SK-N-SH treated with all-trans-retinoic acid at 6 μM for 48 hours (cell line): ENCODE measurements around the gene HECTD1.

ENCODE experiments used
- ARNTL ChIP-seq: fragments of 450-650 bp; formaldehyde crosslinking; IDR thresholded peaks from 2 replicates; pipeline ENCODE4 v1.5.0; 2020; ENCODE audit warnings: low read depth, mild to moderate bottlenecking, moderate library complexity, borderline replicate concordance
- CSDC2 ChIP-seq: fragments of 250-450 bp; sonication (Bioruptor Pico); IDR thresholded peaks from 2 replicates; pipeline ENCODE4 v1.5.0; 2020; ENCODE audit warnings: mild to moderate bottlenecking, moderate library complexity
- GLIS3 ChIP-seq: fragments of 250-450 bp; sonication (Bioruptor Pico); IDR thresholded peaks from 2 replicates; pipeline ENCODE4 v1.5.0; 2020; ENCODE audit warnings: mild to moderate bottlenecking, moderate library complexity
- ISL1 ChIP-seq: fragments of 250-450 bp; sonication (Bioruptor Pico); IDR thresholded peaks from 2 replicates; pipeline ENCODE4 v2.1.2; 2022; ENCODE audit warnings: mild to moderate bottlenecking, moderate library complexity
- PPARA ChIP-seq: fragments of 250-450 bp; sonication (Bioruptor Pico); IDR thresholded peaks from 2 replicates; pipeline ENCODE4 v1.5.0; 2020; ENCODE audit warnings: mild to moderate bottlenecking, borderline replicate concordance
- RARB ChIP-seq: fragments of 250-450 bp; sonication (Bioruptor Pico); IDR thresholded peaks from 2 replicates; pipeline ENCODE4 v1.8.0; 2021; ENCODE audit warnings: mild to moderate bottlenecking, moderate library complexity
- TF ChIP-seq, protein P1 (sequence below): fragments of 250-450 bp; sonication (Bioruptor Pico); IDR thresholded peaks from 2 replicates; pipeline ENCODE4 v1.5.0; 2020; ENCODE audit warnings: mild to moderate bottlenecking, moderate library complexity
- TF ChIP-seq, protein P2 (sequence below): fragments of 250-450 bp; sonication (Bioruptor Pico); IDR thresholded peaks from 2 replicates; pipeline ENCODE4 v1.8.0; 2020; ENCODE audit warnings: mild to moderate bottlenecking, moderate library complexity, borderline replicate concordance
- TF ChIP-seq, protein P3 (sequence below): fragments of 250-450 bp; sonication (Bioruptor Pico); IDR thresholded peaks from 2 replicates; pipeline ENCODE4 v1.8.0; 2021; ENCODE audit warnings: low read depth, mild to moderate bottlenecking, moderate library complexity, borderline replicate concordance
- TF ChIP-seq, protein P4 (sequence below): fragments of 250-450 bp; sonication (Bioruptor Pico); IDR thresholded peaks from 2 replicates; pipeline ENCODE4 v1.5.1; 2020; ENCODE audit warnings: low read depth, mild to moderate bottlenecking, moderate library complexity

DNA sequence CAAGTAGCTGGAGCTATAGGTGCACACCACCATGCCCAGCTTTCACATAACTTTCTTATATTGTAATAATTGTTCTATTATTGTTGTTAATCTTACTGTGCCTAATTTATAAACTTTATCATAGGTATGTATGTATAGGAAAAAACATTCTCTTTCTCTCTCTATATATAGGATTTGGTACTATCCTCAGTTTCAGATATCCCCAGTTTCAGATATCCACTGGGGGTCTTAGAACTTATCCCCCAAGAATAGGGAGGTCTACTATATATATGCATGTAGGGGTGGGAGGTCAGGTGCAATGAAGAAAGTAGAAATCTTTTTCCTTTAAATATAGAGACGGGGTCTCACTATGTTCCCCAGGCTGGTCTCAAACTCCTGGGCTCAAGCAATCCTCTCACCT is 110.5 kb downstream of the HECTD1 start:
- TF ChIP-seq, protein P1, sequence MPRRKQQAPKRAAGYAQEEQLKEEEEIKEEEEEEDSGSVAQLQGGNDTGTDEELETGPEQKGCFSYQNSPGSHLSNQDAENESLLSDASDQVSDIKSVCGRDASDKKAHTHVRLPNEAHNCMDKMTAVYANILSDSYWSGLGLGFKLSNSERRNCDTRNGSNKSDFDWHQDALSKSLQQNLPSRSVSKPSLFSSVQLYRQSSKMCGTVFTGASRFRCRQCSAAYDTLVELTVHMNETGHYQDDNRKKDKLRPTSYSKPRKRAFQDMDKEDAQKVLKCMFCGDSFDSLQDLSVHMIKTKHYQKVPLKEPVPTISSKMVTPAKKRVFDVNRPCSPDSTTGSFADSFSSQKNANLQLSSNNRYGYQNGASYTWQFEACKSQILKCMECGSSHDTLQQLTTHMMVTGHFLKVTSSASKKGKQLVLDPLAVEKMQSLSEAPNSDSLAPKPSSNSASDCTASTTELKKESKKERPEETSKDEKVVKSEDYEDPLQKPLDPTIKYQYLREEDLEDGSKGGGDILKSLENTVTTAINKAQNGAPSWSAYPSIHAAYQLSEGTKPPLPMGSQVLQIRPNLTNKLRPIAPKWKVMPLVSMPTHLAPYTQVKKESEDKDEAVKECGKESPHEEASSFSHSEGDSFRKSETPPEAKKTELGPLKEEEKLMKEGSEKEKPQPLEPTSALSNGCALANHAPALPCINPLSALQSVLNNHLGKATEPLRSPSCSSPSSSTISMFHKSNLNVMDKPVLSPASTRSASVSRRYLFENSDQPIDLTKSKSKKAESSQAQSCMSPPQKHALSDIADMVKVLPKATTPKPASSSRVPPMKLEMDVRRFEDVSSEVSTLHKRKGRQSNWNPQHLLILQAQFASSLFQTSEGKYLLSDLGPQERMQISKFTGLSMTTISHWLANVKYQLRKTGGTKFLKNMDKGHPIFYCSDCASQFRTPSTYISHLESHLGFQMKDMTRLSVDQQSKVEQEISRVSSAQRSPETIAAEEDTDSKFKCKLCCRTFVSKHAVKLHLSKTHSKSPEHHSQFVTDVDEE (CRISPR knock-in tag): no peak
- no peak for TF ChIP-seq RARB (CRISPR knock-in tag)
- TF ChIP-seq, protein P2, sequence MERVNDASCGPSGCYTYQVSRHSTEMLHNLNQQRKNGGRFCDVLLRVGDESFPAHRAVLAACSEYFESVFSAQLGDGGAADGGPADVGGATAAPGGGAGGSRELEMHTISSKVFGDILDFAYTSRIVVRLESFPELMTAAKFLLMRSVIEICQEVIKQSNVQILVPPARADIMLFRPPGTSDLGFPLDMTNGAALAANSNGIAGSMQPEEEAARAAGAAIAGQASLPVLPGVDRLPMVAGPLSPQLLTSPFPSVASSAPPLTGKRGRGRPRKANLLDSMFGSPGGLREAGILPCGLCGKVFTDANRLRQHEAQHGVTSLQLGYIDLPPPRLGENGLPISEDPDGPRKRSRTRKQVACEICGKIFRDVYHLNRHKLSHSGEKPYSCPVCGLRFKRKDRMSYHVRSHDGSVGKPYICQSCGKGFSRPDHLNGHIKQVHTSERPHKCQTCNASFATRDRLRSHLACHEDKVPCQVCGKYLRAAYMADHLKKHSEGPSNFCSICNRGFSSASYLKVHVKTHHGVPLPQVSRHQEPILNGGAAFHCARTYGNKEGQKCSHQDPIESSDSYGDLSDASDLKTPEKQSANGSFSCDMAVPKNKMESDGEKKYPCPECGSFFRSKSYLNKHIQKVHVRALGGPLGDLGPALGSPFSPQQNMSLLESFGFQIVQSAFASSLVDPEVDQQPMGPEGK (CRISPR knock-in tag): no peak
- TF ChIP-seq, protein P3, sequence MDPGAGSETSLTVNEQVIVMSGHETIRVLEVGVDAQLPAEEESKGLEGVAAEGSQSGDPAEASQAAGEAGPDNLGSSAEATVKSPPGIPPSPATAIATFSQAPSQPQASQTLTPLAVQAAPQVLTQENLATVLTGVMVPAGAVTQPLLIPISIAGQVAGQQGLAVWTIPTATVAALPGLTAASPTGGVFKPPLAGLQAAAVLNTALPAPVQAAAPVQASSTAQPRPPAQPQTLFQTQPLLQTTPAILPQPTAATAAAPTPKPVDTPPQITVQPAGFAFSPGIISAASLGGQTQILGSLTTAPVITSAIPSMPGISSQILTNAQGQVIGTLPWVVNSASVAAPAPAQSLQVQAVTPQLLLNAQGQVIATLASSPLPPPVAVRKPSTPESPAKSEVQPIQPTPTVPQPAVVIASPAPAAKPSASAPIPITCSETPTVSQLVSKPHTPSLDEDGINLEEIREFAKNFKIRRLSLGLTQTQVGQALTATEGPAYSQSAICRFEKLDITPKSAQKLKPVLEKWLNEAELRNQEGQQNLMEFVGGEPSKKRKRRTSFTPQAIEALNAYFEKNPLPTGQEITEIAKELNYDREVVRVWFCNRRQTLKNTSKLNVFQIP (CRISPR knock-in tag): no peak
- no peak for TF ChIP-seq ARNTL
- no peak for TF ChIP-seq GLIS3 (CRISPR knock-in tag)
- TF ChIP-seq CSDC2 (CRISPR knock-in tag): no peak
- no peak for TF ChIP-seq PPARA
- no peak for TF ChIP-seq ISL1 (CRISPR knock-in tag)
- TF ChIP-seq, protein P4, sequence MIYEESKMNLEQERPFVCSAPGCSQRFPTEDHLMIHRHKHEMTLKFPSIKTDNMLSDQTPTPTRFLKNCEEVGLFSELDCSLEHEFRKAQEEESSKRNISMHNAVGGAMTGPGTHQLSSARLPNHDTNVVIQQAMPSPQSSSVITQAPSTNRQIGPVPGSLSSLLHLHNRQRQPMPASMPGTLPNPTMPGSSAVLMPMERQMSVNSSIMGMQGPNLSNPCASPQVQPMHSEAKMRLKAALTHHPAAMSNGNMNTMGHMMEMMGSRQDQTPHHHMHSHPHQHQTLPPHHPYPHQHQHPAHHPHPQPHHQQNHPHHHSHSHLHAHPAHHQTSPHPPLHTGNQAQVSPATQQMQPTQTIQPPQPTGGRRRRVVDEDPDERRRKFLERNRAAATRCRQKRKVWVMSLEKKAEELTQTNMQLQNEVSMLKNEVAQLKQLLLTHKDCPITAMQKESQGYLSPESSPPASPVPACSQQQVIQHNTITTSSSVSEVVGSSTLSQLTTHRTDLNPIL: no peak
